C4-2B (cell line): ENCODE data around the gene ADISSP.

Experiments
- ZFX ChIP-seq: fragments of 450-650 bp; IDR thresholded peaks from 2 replicates; pipeline ENCODE4 v1.6.1; 2017
- TF ChIP-seq, protein P1 (sequence below): fragments of 450-650 bp; conservative IDR thresholded peaks from 2 replicates; pipeline ENCODE4 v1.5.1; 2017; ENCODE audit warnings: mild to moderate bottlenecking

DNA sequence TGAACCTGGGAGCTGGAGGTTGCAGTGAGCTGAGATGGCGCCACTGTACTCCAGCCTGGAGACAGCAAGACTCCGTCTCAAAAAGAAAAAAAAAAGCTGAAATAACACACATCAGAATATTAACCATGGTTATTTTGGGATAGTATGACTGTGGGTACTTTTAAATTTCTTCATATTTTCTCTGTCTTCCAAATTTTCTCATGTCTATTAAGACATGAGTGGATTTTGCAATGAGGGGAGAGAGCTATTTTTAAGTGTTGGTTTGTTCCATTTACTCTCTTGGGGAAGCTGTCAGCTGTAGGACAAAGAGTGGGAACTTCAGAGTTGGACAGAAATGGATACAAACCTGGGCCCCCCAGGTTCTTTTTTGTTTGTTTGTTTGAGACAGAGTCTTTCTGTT is 10.3 kb downstream of the ADISSP start:
- TF ChIP-seq, protein P1, sequence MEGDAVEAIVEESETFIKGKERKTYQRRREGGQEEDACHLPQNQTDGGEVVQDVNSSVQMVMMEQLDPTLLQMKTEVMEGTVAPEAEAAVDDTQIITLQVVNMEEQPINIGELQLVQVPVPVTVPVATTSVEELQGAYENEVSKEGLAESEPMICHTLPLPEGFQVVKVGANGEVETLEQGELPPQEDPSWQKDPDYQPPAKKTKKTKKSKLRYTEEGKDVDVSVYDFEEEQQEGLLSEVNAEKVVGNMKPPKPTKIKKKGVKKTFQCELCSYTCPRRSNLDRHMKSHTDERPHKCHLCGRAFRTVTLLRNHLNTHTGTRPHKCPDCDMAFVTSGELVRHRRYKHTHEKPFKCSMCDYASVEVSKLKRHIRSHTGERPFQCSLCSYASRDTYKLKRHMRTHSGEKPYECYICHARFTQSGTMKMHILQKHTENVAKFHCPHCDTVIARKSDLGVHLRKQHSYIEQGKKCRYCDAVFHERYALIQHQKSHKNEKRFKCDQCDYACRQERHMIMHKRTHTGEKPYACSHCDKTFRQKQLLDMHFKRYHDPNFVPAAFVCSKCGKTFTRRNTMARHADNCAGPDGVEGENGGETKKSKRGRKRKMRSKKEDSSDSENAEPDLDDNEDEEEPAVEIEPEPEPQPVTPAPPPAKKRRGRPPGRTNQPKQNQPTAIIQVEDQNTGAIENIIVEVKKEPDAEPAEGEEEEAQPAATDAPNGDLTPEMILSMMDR, result no peak
- TF ChIP-seq ZFX, result no peak
